GM21825 (cell line): Measurements from ENCODE around the gene POTED.
"Not testable (repeated sequence)": the region's sequence is repeated elsewhere in the genome, so short reads cannot be mapped to it uniquely, and the experiment has no call there.

Experiments used
- ATAC-seq: cut with Tn5 transposase; IDR thresholded peaks from one replicate; pipeline ENCODE4 v1.9.1; 2021; ENCODE audit warnings: mild to moderate bottlenecking, moderate library complexity; ENCODE audit not compliant: unreplicated experiment

POTED gene

GRCh38 chr21:13609477-13609876 lies at the start of gene POTED:
Gene POTED (plus strand): TSS chr21:13609777. CDS start chr21:13610229, 452 bp downstream.
- ATAC-seq, result not testable (repeated sequence)

GRCh38 chr21:13650101-13650500 lies 40.5 kb downstream of the POTED start:
- not testable (repeated sequence) for ATAC-seq

- ATAC-seq, result not testable (repeated sequence)
Measured at GRCh38 chr21:13651746-13652145, 42.2 kb downstream of the POTED start.
